ENCODE data around the gene CPLX3.

The CPLX3 gene

DNA sequence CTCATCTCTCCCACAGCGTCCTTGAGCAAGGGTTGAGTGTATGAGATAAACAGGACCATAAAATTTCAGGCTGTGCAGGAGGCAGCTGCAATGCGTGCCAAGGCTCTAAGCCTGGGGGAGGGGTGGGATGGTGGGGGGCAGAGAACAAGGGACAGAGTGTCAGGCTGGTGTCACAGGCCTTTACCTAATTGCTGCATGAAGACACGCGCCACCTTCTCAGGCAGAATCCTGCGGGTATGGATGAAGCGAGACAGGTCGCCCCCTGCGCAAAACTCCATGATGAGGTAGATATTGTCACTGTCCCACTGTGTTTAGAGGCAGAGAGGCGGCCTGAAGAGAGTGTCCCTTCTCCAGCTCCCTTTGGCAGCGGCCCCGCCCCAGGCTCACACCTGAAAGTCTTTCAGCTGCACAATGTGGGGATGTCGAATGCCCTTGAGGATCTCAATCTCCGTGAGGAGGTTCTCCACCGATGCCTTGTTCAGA, 15.5 kb downstream of the CPLX3 start:
- H3K9me3 ChIP-seq: no peaks in the 10 kb centered on the region
- peak overlapping the region; percentile 91 for H3K9ac ChIP-seq
- peaks cover 60% of the 10 kb centered on the region for H3K36me3 ChIP-seq
- peak overlapping the region; percentile 93; the same call in 1 of the 2 replicates for H3K27ac ChIP-seq
- H3K4me2 ChIP-seq: peak overlapping the region; percentile 92
- H3K4me1 ChIP-seq: peaks cover 84% of the 10 kb centered on the region
- no peak for TF ChIP-seq Cebpa-rat (IDR thresholded peaks at IDR 0.05)
- peak overlapping the region; percentile 91 for H3K4me3 ChIP-seq
- no peaks in the 10 kb centered on the region for H3K27me3 ChIP-seq
- H4K20me1 ChIP-seq: peaks cover 27% of the 10 kb centered on the region; the same call in 1 of the 2 replicates

- Histone ChIP-seq H3K9me3 (no peaks in the 10 kb centered on the region), H3K9ac (peak within 1 kb of the TSS; percentile 91), H4K20me1 (peaks cover 27% of the 10 kb centered on the region; the same call in 1 of the 2 replicates), H3K4me3 (peak within 1 kb of the TSS; percentile 91), H3K4me2 (peak within 1 kb of the TSS; percentile 92), H3K27me3 (no peaks in the 10 kb centered on the region), H3K36me3 (peaks cover 60% of the 10 kb centered on the region), H3K27ac (peak within 1 kb of the TSS; percentile 93), H3K4me1 (peaks cover 91% of the 10 kb centered on the region)
- TF ChIP-seq Cebpa-rat (IDR thresholded peaks at IDR 0.05): no peak
These were observed 16.4 kb downstream of the CPLX3 start, which contains the start of gene ULK3 for GRCh38 chr15:74842581-74843444. Gene ULK3 (minus strand): TSS chr15:74843156. CDS start chr15:74843105, 51 bp downstream.

GRCh38 chr15:74843445-74843828, 17.0 kb downstream of the CPLX3 start:
- Histone ChIP-seq H3K4me3 (peak overlapping the region; percentile 91), H3K27ac (peak overlapping the region; percentile 93), H3K4me2 (peak overlapping the region; percentile 92), H3K27me3 (no peaks in the 10 kb centered on the region), H3K4me1 (peaks cover 91% of the 10 kb centered on the region), H3K36me3 (peaks cover 60% of the 10 kb centered on the region), H3K9me3 (no peaks in the 10 kb centered on the region), H4K20me1 (peaks cover 27% of the 10 kb centered on the region; the same call in 1 of the 2 replicates), H3K9ac (peak overlapping the region; percentile 91)
- no peak for TF ChIP-seq Cebpa-rat (IDR thresholded peaks at IDR 0.05)

DNA sequence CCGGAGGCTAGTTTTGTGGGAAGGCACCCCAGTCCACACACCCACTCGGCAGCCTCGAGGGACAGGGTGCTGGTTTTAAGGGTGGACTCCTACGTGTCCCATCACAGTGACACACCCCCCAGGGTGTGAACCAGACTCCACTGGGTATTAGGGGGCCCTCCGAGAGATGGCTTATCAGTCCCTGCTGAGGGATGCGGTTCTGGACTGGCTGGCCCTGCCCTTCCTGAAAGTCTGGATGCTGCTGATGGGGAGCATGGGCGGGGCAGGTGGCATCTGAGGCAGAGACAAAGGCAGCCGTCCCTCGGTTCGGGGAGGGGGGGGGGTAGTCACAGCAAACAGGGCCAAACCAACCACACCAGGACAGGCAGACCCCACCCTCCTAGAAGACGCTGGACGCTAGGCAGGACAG, 17.5 kb downstream of the CPLX3 start:
- Histone ChIP-seq H3K4me1 (peaks cover 88% of the 10 kb centered on the region), H3K4me3 (peak overlapping the region; percentile 91), H3K4me2 (peak overlapping the region; percentile 92), H3K27ac (peak overlapping the region; percentile 93), H3K9me3 (no peaks in the 10 kb centered on the region), H3K27me3 (no peaks in the 10 kb centered on the region), H3K36me3 (peaks cover 60% of the 10 kb centered on the region), H3K9ac (peak overlapping the region; percentile 91), H4K20me1 (peaks cover 27% of the 10 kb centered on the region; the same call in 1 of the 2 replicates)
- TF ChIP-seq Cebpa-rat (IDR thresholded peaks at IDR 0.05): no peak

DNA sequence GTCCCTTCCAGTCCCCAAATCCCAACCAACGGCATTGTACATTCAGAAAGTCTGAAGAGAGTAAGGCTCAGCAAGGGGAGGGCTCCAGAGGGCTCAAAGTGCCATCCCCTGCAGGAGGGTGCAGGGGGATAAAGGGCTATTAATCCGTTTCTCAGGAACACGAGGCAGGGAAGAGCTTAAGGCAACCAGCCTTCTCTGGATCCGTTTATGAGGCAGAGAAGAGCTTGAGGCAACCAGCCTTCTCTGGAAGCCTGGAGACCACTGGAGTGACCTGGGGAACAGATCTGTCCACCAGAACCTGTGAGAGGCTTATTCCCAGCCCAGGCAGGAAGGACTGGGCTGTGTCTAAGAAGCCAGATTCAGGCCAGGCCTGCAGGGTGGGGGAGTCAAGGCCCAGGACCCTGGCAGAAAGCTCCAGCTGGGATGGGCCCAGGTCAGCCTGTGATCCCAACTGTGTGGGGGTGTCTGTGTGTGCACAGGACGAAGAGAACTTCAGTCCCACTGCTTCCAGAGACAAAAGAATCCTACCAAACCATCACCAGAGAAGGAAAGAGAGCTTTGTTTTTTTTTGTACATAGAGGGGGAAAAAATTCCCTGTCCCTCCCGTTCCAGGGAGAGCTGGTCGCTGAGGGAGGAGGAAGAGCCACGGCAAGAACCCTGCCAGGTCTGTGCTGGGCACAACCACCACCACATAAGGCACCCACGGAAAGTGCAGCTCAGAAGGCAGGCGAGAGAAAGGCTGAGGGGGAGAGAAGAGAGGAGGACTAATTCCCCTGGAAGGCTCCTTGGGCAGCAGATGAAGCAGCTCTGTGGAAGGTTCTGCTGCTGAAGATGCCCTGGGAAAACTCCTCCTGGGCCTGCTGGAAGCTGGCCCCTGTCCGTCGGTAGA, 18.1 kb downstream of the CPLX3 start:
- peak overlapping the region; percentile 93 for H3K27ac ChIP-seq

DNA sequence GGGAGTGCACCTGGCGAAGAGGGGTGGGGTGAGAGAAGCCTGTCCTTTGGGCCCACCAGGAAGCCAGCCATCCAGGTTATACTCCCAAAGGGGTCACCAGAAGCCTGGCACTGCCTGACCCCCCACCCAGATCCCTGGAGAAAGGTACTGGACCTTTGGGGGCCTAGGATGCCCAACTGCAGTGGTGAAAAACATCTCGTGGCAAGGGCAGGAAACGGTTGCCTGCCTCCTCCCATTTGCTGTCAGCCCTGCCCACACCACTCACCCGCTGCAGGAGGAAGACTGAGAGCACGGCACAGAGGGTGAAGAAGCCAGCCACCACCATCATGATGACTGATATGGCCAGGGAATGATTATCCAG, 18.8 kb downstream of the CPLX3 start:
- Histone ChIP-seq H3K4me1 (peaks cover 75% of the 10 kb centered on the region), H3K4me3 (no peak overlapping the region; the same call in 1 of the 2 replicates), H4K20me1 (peaks cover 20% of the 10 kb centered on the region; the same call in 1 of the 2 replicates), H3K27me3 (no peaks in the 10 kb centered on the region), H3K9me3 (no peaks in the 10 kb centered on the region), H3K27ac (peak overlapping the region; percentile 93), H3K36me3 (peaks cover 62% of the 10 kb centered on the region), H3K9ac (peak overlapping the region; percentile 91), H3K4me2 (peak overlapping the region; percentile 92)
- no peak for TF ChIP-seq Cebpa-rat (IDR thresholded peaks at IDR 0.05)

More for the DNA sequence above, 18.1 kb downstream of the CPLX3 start:
- peaks cover 26% of the 10 kb centered on the region; the same call in 1 of the 2 replicates for H4K20me1 ChIP-seq
- H3K36me3 ChIP-seq: peaks cover 62% of the 10 kb centered on the region
- no peaks in the 10 kb centered on the region for H3K9me3 ChIP-seq
- H3K4me1 ChIP-seq: peaks cover 81% of the 10 kb centered on the region
- peak overlapping the region; percentile 91 for H3K4me3 ChIP-seq
- H3K9ac ChIP-seq: peak overlapping the region; percentile 91
- no peaks in the 10 kb centered on the region for H3K27me3 ChIP-seq
- TF ChIP-seq Cebpa-rat (IDR thresholded peaks at IDR 0.05): no peak
- peak overlapping the region; percentile 92 for H3K4me2 ChIP-seq

GRCh38 chr15:74845581-74845980, 19.2 kb downstream of the CPLX3 start:
- Histone ChIP-seq H3K4me1 (peaks cover 71% of the 10 kb centered on the region), H3K9me3 (no peaks in the 10 kb centered on the region), H3K4me3 (no peak overlapping the region), H3K27ac (peak overlapping the region; percentile 93), H4K20me1 (peaks cover 16% of the 10 kb centered on the region; the same call in 1 of the 2 replicates), H3K9ac (peak overlapping the region; percentile 91), H3K27me3 (no peaks in the 10 kb centered on the region), H3K4me2 (peak overlapping the region; percentile 92), H3K36me3 (peaks cover 64% of the 10 kb centered on the region)
- TF ChIP-seq Cebpa-rat (IDR thresholded peaks at IDR 0.05): no peak

DNA sequence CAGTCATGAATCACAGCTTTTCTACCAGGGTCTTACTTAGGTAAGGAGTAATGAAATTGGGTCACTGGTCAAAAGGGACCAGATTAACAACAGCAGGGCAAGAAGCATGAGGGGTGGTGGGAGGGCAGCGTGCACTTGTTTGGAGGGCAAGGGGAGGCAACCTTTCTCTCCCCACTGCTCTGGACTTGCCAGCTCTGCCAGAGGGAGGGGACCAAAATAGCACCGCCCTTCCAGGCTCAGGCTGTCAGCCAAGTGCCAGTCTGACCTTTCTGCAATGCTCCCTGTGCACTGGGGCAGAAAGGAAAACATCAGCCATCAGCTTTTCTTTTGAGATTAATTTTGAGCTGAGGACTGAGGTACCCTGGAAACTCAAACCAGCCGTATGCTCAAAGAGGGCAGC, 21.0 kb downstream of the CPLX3 start:
- no peaks in the 10 kb centered on the region for H3K27me3 ChIP-seq
- peaks cover 1% of the 10 kb centered on the region; the same call in 1 of the 2 replicates for H4K20me1 ChIP-seq
- H3K9ac ChIP-seq: no peak overlapping the region
- H3K4me3 ChIP-seq: no peak overlapping the region
- H3K27ac ChIP-seq: no peak overlapping the region
- peak overlapping the region; percentile 32 for H3K4me2 ChIP-seq
- H3K4me1 ChIP-seq: peaks cover 52% of the 10 kb centered on the region
- H3K36me3 ChIP-seq: peaks cover 76% of the 10 kb centered on the region
- no peaks in the 10 kb centered on the region for H3K9me3 ChIP-seq
- TF ChIP-seq Cebpa-rat (IDR thresholded peaks at IDR 0.05): no peak

DNA sequence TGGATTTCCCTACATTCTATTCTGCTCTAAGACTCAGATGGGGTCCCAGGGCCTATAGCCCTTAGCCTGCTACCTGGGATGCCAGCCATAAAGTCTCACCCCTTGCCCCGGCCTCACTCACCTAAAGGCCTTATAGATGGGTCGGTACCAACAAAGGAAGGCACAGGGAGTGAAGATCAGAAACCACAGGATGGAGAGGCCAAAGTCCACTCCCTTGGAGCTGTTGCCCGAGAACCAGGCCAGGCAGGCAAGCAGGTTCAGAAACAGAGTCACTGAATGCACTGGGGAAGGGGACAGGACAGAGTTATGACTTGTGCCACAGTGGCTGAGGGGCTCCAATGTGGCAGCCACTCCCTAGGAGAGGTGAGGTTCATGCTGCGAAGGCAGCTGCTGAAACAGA, 24.0 kb downstream of the CPLX3 start:
- H3K9me3 ChIP-seq: no peaks in the 10 kb centered on the region
- no peak overlapping the region for H3K27ac ChIP-seq
- no peak overlapping the region for H3K9ac ChIP-seq
- H3K36me3 ChIP-seq: peaks cover 84% of the 10 kb centered on the region
- H3K4me3 ChIP-seq: no peak overlapping the region
- no peaks in the 10 kb centered on the region for H3K27me3 ChIP-seq
- H3K4me1 ChIP-seq: peaks cover 56% of the 10 kb centered on the region
- H3K4me2 ChIP-seq: no peak overlapping the region
- H4K20me1 ChIP-seq: peaks cover 31% of the 10 kb centered on the region
- no peak for TF ChIP-seq Cebpa-rat (IDR thresholded peaks at IDR 0.05)
